Measurements from ENCODE around the gene AFF1. TPM values are rescaled to one million over a fixed set of nuclear protein-coding genes. Genes with fewer than 3 reads are reported as not detected.

AFF1 gene
- total RNA-seq, 1 experiment from 2014 or later, result 23.9 TPM

DNA sequence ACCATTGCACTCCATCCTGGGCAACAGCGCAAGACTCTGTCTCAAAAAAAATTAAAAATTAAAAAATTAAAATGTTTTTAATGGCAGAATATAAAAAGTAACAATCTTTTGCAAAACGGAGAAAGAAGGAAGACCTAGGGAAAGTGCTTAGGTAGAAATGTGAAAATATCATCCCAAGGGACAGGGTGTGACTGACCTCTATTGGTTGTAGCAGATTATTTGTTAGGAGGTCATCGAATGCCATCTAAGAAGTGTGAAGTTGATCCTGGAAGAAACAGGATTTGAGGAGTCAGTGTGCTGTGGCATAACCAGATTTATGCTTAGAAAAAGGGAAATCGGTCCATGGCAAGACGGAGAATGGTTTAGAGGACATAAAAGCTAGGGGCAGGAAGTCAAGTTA lies 24.4 kb upstream of the AFF1 start:
- ChIA-PET POLR2A (no interaction called here), CTCF (no interaction called here)
- DNase-seq (ENCODE audit: low read depth, low spot score) (no peak), ATAC-seq (no peak)
- intact Hi-C loops (cut with micrococcal nuclease; ENCODE audit: unreplicated experiment) (no loop called here), in situ Hi-C loops (cut with HindIII; ENCODE audit: low pct_unique_long_range_greater_than_20kb, low sequenced_read_pairs) (no loop called here)
- no peaks in the 10 kb centered on the region for H3K36me3 ChIP-seq (ENCODE audit: control insufficient read depth, insufficient read depth, low read length)
- H3K27me3 ChIP-seq (ENCODE audit: control insufficient read depth, insufficient read depth, low read length), result no peaks in the 10 kb centered on the region
- no peak overlapping the region for H3K4me3 ChIP-seq (ENCODE audit: low read depth in 2 of 2, low read length in 2 of 2)
- H3K9me3 ChIP-seq (ENCODE audit: control insufficient read depth, insufficient read depth, low read depth, low read length), result no peaks in the 10 kb centered on the region
- no peak overlapping the region for H3K27ac ChIP-seq (ENCODE audit: low read length)
- no TSS peak for BruUV-seq (replicated peaks)
- no peaks in the 10 kb centered on the region for H3K4me1 ChIP-seq (ENCODE audit: control insufficient read depth, insufficient read depth, low read length)
- TF ChIP-seq SIN3A (IDR thresholded peaks at IDR 0.05; ENCODE audit: borderline replicate concordance, insufficient read depth, low read depth, low read length) (no peak), POLR2AphosphoS5 (IDR thresholded peaks at IDR 0.05; ENCODE audit: low read depth, low read length) (no peak), TCF7L2 (IDR thresholded peaks at IDR 0.05; ENCODE audit: low read depth, low read length) (no peak)
- TF ChIP-seq, protein P1, sequence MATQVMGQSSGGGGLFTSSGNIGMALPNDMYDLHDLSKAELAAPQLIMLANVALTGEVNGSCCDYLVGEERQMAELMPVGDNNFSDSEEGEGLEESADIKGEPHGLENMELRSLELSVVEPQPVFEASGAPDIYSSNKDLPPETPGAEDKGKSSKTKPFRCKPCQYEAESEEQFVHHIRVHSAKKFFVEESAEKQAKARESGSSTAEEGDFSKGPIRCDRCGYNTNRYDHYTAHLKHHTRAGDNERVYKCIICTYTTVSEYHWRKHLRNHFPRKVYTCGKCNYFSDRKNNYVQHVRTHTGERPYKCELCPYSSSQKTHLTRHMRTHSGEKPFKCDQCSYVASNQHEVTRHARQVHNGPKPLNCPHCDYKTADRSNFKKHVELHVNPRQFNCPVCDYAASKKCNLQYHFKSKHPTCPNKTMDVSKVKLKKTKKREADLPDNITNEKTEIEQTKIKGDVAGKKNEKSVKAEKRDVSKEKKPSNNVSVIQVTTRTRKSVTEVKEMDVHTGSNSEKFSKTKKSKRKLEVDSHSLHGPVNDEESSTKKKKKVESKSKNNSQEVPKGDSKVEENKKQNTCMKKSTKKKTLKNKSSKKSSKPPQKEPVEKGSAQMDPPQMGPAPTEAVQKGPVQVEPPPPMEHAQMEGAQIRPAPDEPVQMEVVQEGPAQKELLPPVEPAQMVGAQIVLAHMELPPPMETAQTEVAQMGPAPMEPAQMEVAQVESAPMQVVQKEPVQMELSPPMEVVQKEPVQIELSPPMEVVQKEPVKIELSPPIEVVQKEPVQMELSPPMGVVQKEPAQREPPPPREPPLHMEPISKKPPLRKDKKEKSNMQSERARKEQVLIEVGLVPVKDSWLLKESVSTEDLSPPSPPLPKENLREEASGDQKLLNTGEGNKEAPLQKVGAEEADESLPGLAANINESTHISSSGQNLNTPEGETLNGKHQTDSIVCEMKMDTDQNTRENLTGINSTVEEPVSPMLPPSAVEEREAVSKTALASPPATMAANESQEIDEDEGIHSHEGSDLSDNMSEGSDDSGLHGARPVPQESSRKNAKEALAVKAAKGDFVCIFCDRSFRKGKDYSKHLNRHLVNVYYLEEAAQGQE (IDR thresholded peaks at IDR 0.05; ENCODE audit: insufficient read depth in 1 of 2, low read depth in 2 of 2, low read length in 1 of 2), result no peak
- TF ChIP-seq, protein P2, sequence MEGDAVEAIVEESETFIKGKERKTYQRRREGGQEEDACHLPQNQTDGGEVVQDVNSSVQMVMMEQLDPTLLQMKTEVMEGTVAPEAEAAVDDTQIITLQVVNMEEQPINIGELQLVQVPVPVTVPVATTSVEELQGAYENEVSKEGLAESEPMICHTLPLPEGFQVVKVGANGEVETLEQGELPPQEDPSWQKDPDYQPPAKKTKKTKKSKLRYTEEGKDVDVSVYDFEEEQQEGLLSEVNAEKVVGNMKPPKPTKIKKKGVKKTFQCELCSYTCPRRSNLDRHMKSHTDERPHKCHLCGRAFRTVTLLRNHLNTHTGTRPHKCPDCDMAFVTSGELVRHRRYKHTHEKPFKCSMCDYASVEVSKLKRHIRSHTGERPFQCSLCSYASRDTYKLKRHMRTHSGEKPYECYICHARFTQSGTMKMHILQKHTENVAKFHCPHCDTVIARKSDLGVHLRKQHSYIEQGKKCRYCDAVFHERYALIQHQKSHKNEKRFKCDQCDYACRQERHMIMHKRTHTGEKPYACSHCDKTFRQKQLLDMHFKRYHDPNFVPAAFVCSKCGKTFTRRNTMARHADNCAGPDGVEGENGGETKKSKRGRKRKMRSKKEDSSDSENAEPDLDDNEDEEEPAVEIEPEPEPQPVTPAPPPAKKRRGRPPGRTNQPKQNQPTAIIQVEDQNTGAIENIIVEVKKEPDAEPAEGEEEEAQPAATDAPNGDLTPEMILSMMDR (IDR thresholded peaks at IDR 0.05), result no peak; the same call in 1 of the 2 replicates

DNA sequence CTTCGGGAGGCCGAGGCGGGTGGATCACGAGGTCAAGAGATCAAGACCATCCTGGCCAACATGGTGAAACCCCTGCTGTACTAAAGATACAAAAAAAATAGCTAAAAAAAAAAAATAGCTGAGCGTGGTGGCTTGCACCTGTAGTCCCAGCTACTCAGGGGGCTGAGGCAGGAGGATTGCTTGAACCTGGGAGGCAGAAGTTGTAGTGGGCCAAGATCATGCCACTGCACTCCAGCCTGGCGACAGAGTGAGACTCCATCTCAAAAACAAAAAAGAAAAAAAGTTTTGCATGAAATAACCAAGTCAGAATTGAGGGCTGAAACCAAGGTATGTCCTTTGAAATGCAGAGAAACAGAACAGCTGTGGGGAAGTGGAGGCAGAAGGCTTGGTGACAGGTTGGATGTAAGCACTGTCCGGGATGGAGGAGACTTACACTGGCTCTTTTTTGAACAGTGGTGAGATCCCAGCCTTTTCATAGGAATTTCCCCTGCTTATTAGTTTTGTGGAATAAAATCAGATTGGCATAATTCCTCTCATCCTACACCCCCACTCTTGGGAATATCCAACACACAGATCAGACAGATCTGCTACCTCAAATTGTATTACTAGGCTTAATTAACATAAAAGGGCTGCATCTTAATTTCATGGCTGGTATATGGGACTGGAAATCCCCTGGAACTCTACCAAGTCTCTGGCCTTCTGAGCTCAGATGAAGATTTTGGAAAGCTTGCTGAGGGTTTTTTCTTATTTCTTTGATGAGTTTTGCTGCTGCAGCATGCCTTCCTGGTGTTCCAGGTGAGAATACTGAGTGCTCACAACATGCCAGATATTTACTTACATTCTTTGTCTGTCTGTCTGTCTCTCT lies 23.8 kb upstream of the AFF1 start:
- DNase-seq (ENCODE audit: low read depth, low spot score) (no peak), ATAC-seq (0 out of 2 replicates have a peak, but pooled peaks have one; percentile 42)
- no peaks in the 10 kb centered on the region for H3K4me1 ChIP-seq (ENCODE audit: control insufficient read depth, insufficient read depth, low read length)
- H3K9me3 ChIP-seq (ENCODE audit: control insufficient read depth, insufficient read depth, low read depth, low read length), result no peaks in the 10 kb centered on the region
- BruUV-seq (replicated peaks), result no TSS peak
- H3K27me3 ChIP-seq (ENCODE audit: control insufficient read depth, insufficient read depth, low read length), result no peaks in the 10 kb centered on the region
- CTCF ChIA-PET, result no interaction called here
- in situ Hi-C loops (cut with HindIII; ENCODE audit: low pct_unique_long_range_greater_than_20kb, low sequenced_read_pairs), result no loop called here
- H3K4me3 ChIP-seq (ENCODE audit: low read depth in 2 of 2, low read length in 2 of 2), result no peak overlapping the region
- no peaks in the 10 kb centered on the region for H3K36me3 ChIP-seq (ENCODE audit: control insufficient read depth, insufficient read depth, low read length)
- POLR2A ChIA-PET, result no interaction called here
- TF ChIP-seq, protein P2 (IDR thresholded peaks at IDR 0.05), result no peak
- intact Hi-C loops (cut with micrococcal nuclease; ENCODE audit: unreplicated experiment), result no loop called here
- H3K27ac ChIP-seq (ENCODE audit: low read length), result no peak overlapping the region

Data from Panc1 (cell line).